Naive B cell (primary cell): ENCODE results near the gene FOXD4. TPM values are rescaled to one million over a fixed set of nuclear protein-coding genes. Genes with fewer than 3 reads are reported as not detected.
"Not testable (repeated sequence)": the region's sequence is repeated elsewhere in the genome, so short reads cannot be mapped to it uniquely, and the experiment has no call there.

Source experiments
- ATAC-seq, 2 donors: fragments of 150-1000 bp; cut with Tn5 transposase; 2 replicates each; pipeline ENCODE4 v1.10.0; 2021; ENCODE audit warnings: low read depth in 2 of 2, mild to moderate bottlenecking in 2 of 2, moderate library complexity in 2 of 2
- DNase-seq: peaks from one replicate; pipeline ENCODE4 v3.0.0; 2022
- H3K27ac Mint-ChIP-seq, 6 donors: one replicate each; pipeline ENCODE4 v1.8.0; 2020 to 2022; ENCODE audit warnings: mild to moderate bottlenecking in 6 of 6, mixed read lengths in 6 of 6, moderate library complexity in 5 of 6, inconsistent platforms in 2 of 6
- H3K27me3 Mint-ChIP-seq, 3 donors: one replicate each; pipeline ENCODE4 v1.8.0; 2021 to 2022; ENCODE audit warnings: mixed read lengths in 3 of 3, mild to moderate bottlenecking in 1 of 3
- H3K36me3 Mint-ChIP-seq, 2 donors: one replicate each; pipeline ENCODE4 v1.8.0; 2020 to 2022; ENCODE audit warnings: mixed read lengths in 2 of 2, inconsistent platforms in 1 of 2, mild to moderate bottlenecking in 1 of 2
- H3K4me1 Mint-ChIP-seq, 3 donors: one replicate each; pipeline ENCODE4 v1.8.0; 2020 to 2022; ENCODE audit warnings: mixed read lengths in 3 of 3, inconsistent platforms in 1 of 3, mild to moderate bottlenecking in 1 of 3, moderate library complexity in 1 of 3
- H3K4me3 Mint-ChIP-seq, 8 donors: one replicate each; pipeline ENCODE4 v1.8.0; 2020 to 2022; ENCODE audit warnings: mild to moderate bottlenecking in 8 of 8, mixed read lengths in 8 of 8, moderate library complexity in 8 of 8, inconsistent platforms in 2 of 8
- H3K9me3 Mint-ChIP-seq, 7 donors: one replicate each; pipeline ENCODE4 v1.8.0; 2020 to 2022; ENCODE audit warnings: mixed read lengths in 7 of 7, mild to moderate bottlenecking in 5 of 7, inconsistent platforms in 2 of 7, moderate library complexity in 1 of 7
- polyA plus RNA-seq, 6 donors: library from polyadenylated mRNA; unstranded; fragments of 300-500 nt; fragmentation: Illumina TruSeq; gene quantifications; one replicate each; pipeline ENCODE4 v1.2.3, GENCODE V29; 2021; ENCODE audit warnings: low read depth in 6 of 6

Gene FOXD4
- polyA plus RNA-seq, 6 donors from 2014 or later, result not detected

DNA sequence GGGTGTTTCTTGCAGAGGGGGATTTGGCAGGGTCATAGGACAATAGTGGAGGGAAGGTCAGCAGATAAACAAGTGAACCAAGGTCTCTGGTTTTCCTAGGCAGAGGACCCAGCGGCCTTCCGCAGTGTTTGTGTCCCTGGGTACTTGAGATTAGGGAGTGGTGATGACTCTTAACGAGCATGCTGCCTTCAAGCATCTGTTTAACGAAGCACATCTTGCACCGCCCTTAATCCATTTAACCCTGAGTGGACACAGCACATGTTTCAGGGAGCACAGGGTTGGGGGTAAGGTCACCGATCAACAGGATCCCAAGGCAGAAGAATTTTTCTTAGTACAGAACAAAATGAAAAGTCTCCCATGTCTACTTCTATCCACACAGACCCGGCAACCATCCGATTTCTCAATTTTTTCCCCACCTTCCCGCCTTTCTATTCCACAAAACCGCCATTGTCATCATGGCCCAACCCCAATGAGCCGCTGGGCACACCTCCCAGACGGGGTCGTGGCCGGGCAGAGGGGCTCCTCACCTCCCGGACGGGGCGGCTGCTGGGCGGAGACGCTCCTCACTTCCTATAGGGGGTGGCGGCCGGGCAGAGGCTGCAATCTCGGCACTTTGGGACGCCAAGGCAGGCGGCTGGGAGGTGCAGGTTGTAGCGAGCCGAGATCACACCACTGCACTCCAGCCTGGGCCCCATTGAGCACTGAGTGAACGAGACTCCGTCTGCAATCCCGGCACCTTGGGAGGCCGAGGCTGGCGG is 35.1 kb downstream of the FOXD4 start:
- H3K36me3 Mint-ChIP-seq, DNase-seq, H3K9me3 Mint-ChIP-seq, ATAC-seq, H3K27me3 Mint-ChIP-seq, H3K27ac Mint-ChIP-seq, H3K4me3 Mint-ChIP-seq, H3K4me1 Mint-ChIP-seq: not testable (repeated sequence)

- not testable (repeated sequence) for H3K4me3 Mint-ChIP-seq, H3K4me1 Mint-ChIP-seq, ATAC-seq, DNase-seq, H3K27ac Mint-ChIP-seq, H3K9me3 Mint-ChIP-seq, H3K36me3 Mint-ChIP-seq
- peaks cover 0 to 20% (median 13%) of the 10 kb centered on the region in 3 donors for H3K27me3 Mint-ChIP-seq
Observed at GRCh38 chr9:78333-78732, 39.9 kb downstream of the FOXD4 start.

DNA sequence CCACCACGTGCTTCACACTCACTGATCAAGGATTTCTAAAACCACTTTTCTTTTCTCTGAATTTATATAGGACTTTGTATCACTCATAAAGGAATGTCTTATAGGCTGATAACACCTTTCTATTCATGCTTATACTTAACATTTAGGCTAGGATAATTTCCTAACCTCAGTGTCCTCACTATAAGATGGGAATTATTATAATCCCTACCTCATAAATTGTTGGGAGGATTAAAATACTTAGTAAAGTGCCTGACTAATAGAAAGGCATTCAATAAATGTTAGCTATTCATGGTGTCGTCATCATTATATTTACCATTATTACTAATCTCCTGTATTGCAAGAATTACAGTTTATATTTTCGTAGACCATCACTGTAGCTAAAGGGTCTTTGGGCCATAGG is 41.8 kb downstream of the FOXD4 start:
- not testable (repeated sequence) for H3K9me3 Mint-ChIP-seq, H3K4me1 Mint-ChIP-seq, H3K36me3 Mint-ChIP-seq, H3K27ac Mint-ChIP-seq, DNase-seq, ATAC-seq, H3K4me3 Mint-ChIP-seq
- peaks cover 8 to 20% (median 9%) of the 10 kb centered on the region in 3 donors for H3K27me3 Mint-ChIP-seq

DNA sequence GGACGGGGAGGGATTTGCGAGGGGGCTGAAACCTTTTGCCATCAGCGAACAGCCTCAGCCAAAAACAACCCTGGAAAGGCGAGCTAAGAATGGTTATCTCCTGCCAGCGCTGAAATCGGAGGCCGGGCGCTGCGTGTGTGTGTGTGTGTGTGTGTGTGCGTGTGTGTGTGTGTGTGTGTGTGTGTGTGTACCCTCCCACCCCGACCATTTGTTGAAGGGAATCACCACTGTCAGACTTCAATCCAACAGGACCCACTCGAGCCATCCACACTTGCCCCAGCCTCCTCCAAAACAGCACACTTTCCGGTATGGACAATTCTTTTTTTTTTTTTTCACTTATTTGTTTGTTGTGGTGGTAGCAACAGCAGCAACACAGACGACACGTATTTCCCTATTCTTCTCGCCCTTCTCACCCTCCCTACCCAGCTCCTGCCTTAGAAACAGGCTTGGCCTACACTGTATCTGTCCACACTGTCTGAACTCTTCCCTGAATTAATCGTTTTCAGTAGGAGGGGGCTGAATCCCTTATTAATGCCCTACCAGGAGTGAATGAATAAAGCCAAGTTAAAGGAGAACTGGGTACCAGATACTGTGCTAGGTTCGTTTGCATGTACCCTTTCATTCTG is 44.2 kb downstream of the FOXD4 start:
- not testable (repeated sequence) for H3K4me1 Mint-ChIP-seq, H3K9me3 Mint-ChIP-seq, DNase-seq, H3K36me3 Mint-ChIP-seq, ATAC-seq
- H3K27ac Mint-ChIP-seq, result peak overlapping the region in 1 of 6 donors; percentile 47
- peaks cover 5 to 17% (median 8%) of the 10 kb centered on the region in 3 donors for H3K27me3 Mint-ChIP-seq
- H3K4me3 Mint-ChIP-seq, result peak overlapping the region in 6 of 8 donors; percentile 43 to 81 (median 62)

- H3K36me3 Mint-ChIP-seq, H3K9me3 Mint-ChIP-seq, H3K27ac Mint-ChIP-seq, H3K4me1 Mint-ChIP-seq: not testable (repeated sequence)
- peak; percentile 30 to 44 for ATAC-seq
- peak; percentile 1 for DNase-seq
- H3K27me3 Mint-ChIP-seq, result peaks cover 5 to 17% (median 8%) of the 10 kb centered on the region in 3 donors
- H3K4me3 Mint-ChIP-seq, result peak overlapping the region in 6 of 8 donors; percentile 12 to 72 (median 59)
Observed at GRCh38 chr9:73076-73899, 44.9 kb downstream of the FOXD4 start.

Other genes starting within 250 kb of the FOXD4 start
- gene WASHC1, start 89.0 kb downstream of the FOXD4 start, polyA plus RNA-seq, result 1 to 10 TPM in 4 of 6 donors, under 1 TPM in 2; 0.66 to 2.9 (median 1.5) TPM
- gene ZNG1A, start 60.6 kb upstream of the FOXD4 start, polyA plus RNA-seq, result 10 to 100 TPM; 16.4 to 60.3 (median 26.9) TPM
- gene DOCK8, start 96.4 kb upstream of the FOXD4 start, polyA plus RNA-seq, result 100 to 1,000 TPM in 1 of 6 donors, 10 to 100 TPM in 5; 15.3 to 109 (median 76.5) TPM